SK-N-SH (cell line): ENCODE data around the gene TNIP2. TPM values are rescaled to one million over a fixed set of nuclear protein-coding genes. Genes with fewer than 3 reads are reported as not detected.

Source experiments
- CTCF ChIA-PET: fragments of 300-600, 350-600 bp; formaldehyde crosslinking; extraction: SDS; loops from one replicate; lab custom pipeline; 2021; lab: Yijun Ruan, JAX
- POLR2A ChIA-PET: fragments of 350-600 bp; sonication (Branson Sonifier 250); formaldehyde crosslinking; extraction: SDS; loops from one replicate; lab custom pipeline; 2020; ENCODE audit warnings: antibody characterized with exemption, inconsistent platforms; lab: Yijun Ruan, JAX
- DNase-seq: peaks from one replicate; pipeline ENCODE4 v3.0.0; 2012
- H2AFZ ChIP-seq: fragments of 200-600 bp; sonication (generic); 2 replicates; pipeline ENCODE4 v1.8.1; 2016; ENCODE audit warnings: antibody characterized with exemption, mild to moderate bottlenecking, low read depth
- H3F3A ChIP-seq: fragments of 200-600 bp; sonication (generic); replicated peaks from 2 replicates; pipeline ENCODE3; 2016; ENCODE audit warnings: antibody characterized with exemption, mild to moderate bottlenecking; ENCODE audit not compliant: insufficient read depth
- H3K27ac ChIP-seq, 2 experiments: fragments of 200-500 bp in 1 of 2; fragments of 200-600 bp in 1 of 2; sonication (Bioruptor generic) in 1 of 2; sonication (generic), shearing (Covaris generic) in 1 of 2; 2 replicates each; pipeline versions ENCODE4 v1.5.1 to v1.6.1; 2014 to 2016; ENCODE audit warnings: low read depth in 2 of 2, inconsistent platforms in 1 of 2, low read length in 1 of 2, mild to moderate bottlenecking in 1 of 2, mixed read lengths in 1 of 2
- H3K27me3 ChIP-seq: fragments of 200-600 bp; sonication (generic), shearing (Covaris generic); 2 replicates; pipeline ENCODE4 v1.6.1; 2016; ENCODE audit warnings: mixed run types; ENCODE audit not compliant: insufficient read depth
- H3K36me3 ChIP-seq, 2 experiments: fragments of 200-500 bp in 1 of 2; fragments of 200-600 bp in 1 of 2; sonication (Bioruptor generic) in 1 of 2; sonication (generic) in 1 of 2; replicated peaks in 1 of 2; 2 replicates each; pipeline versions ENCODE3 to v1.5.1; 2014 to 2016; ENCODE audit warnings: low read length in 1 of 2, mild to moderate bottlenecking in 1 of 2; ENCODE audit not compliant: insufficient read depth in 2 of 2, control insufficient read depth in 1 of 2
- H3K4me1 ChIP-seq, 2 experiments: fragments of 200-500 bp in 1 of 2; fragments of 200-600 bp in 1 of 2; sonication (Bioruptor generic) in 1 of 2; sonication (generic), shearing (Covaris generic) in 1 of 2; 2 replicates each; pipeline versions ENCODE4 v1.5.1 to v1.6.1; 2014 to 2016; ENCODE audit warnings: low read depth in 1 of 2, low read length in 1 of 2, mixed run types in 1 of 2; ENCODE audit not compliant: insufficient read depth in 2 of 2, control insufficient read depth in 1 of 2
- H3K4me2 ChIP-seq: fragments of 200-600 bp; sonication (generic), shearing (Covaris generic); 2 replicates; pipeline ENCODE4 v1.6.1; 2017; ENCODE audit warnings: mixed run types
- H3K4me3 ChIP-seq, 2 experiments: fragments of 200-500 bp in 1 of 2; fragments of 200-600 bp in 1 of 2; sonication (Bioruptor generic) in 1 of 2; sonication (generic), shearing (Covaris generic) in 1 of 2; 2 replicates each; pipeline versions ENCODE4 v1.5.1 to v1.8.1; 2014 to 2016; ENCODE audit warnings: low read depth in 2 of 2, inconsistent platforms in 1 of 2, low read length in 1 of 2, mild to moderate bottlenecking in 1 of 2, mixed read lengths in 1 of 2, moderate library complexity in 1 of 2
- H3K79me2 ChIP-seq: fragments of 200-600 bp; sonication (generic); 2 replicates; pipeline ENCODE4 v1.8.1; 2017; ENCODE audit warnings: mild to moderate bottlenecking; ENCODE audit not compliant: insufficient read depth
- H3K9ac ChIP-seq: fragments of 200-600 bp; sonication (generic); 2 replicates; pipeline ENCODE4 v1.6.1; 2017; ENCODE audit warnings: mixed run types
- H3K9me2 ChIP-seq: fragments of 200-600 bp; sonication (generic); 2 replicates; pipeline ENCODE4 v1.6.1; 2017; ENCODE audit warnings: mixed run types
- H3K9me3 ChIP-seq: fragments of 200-600 bp; sonication (generic); 2 replicates; pipeline ENCODE4 v1.6.1; 2017; ENCODE audit warnings: mixed run types, mild to moderate bottlenecking, moderate library complexity
- H4K20me1 ChIP-seq: fragments of 200-600 bp; sonication (generic); 2 replicates; pipeline ENCODE4 v1.6.1; 2017; ENCODE audit warnings: mild to moderate bottlenecking, mixed run types; ENCODE audit not compliant: insufficient read depth
- CHD2 ChIP-seq: fragments of 150-350 bp; IDR thresholded peaks from 2 replicates; pipeline ENCODE4 v1.6.1; 2018; ENCODE audit warnings: low read length; ENCODE audit not compliant: partially characterized antibody
- ELF1 ChIP-seq: IDR thresholded peaks from 2 replicates; pipeline ENCODE4 v1.4.0; 2012
- EP300 ChIP-seq, 2 experiments: IDR thresholded peaks; 2 replicates each; pipeline versions ENCODE4 v1.4.0 to v1.6.1; 2012; ENCODE audit warnings: borderline replicate concordance in 1 of 2, low read depth in 1 of 2, low read length in 1 of 2
- FOSL2 ChIP-seq: IDR thresholded peaks from 2 replicates; pipeline ENCODE4 v1.4.0; 2012; ENCODE audit warnings: low read depth, mild to moderate bottlenecking, moderate library complexity, borderline replicate concordance
- FOXM1 ChIP-seq: IDR thresholded peaks from 2 replicates; pipeline ENCODE4 v1.4.0; 2012; ENCODE audit warnings: low read depth, mild to moderate bottlenecking
- MEF2A ChIP-seq: IDR thresholded peaks from 2 replicates; pipeline ENCODE4 v1.4.0; 2012; ENCODE audit warnings: low read depth, borderline replicate concordance
- NFIC ChIP-seq: IDR thresholded peaks from 2 replicates; pipeline ENCODE4 v1.4.0; 2012; ENCODE audit warnings: borderline replicate concordance
- NRF1 ChIP-seq: IDR thresholded peaks from 2 replicates; pipeline ENCODE4 v1.6.1; 2012; ENCODE audit warnings: low read depth, mild to moderate bottlenecking, low read length
- RCOR1 ChIP-seq: fragments of 150-350 bp; IDR thresholded peaks from 2 replicates; pipeline ENCODE4 v1.6.1; 2017; ENCODE audit warnings: antibody characterized with exemption, low read length
- SIN3A ChIP-seq: IDR thresholded peaks from 2 replicates; pipeline ENCODE4 v1.6.1; 2012; ENCODE audit warnings: low read depth, mild to moderate bottlenecking, low read length, moderate library complexity, borderline replicate concordance
- TAF1 ChIP-seq: IDR thresholded peaks from 2 replicates; pipeline ENCODE4 v1.6.1; 2012; ENCODE audit warnings: low read depth, mild to moderate bottlenecking, low read length, moderate library complexity, borderline replicate concordance
- WGBS: methylation state at CpG from one replicate; pipeline ENCODE4 v1.1.6; 2017; ENCODE audit warnings: low lambda C conversion rate; 5-methylcytosine and 5-hydroxymethylcytosine counted together
- polyA plus RNA-seq, 3 experiments: library from polyadenylated mRNA; depleted of rRNA; stranded (reverse); fragments of >200 nt; gene quantifications; 2 replicates each; pipeline ENCODE4 v1.2.3, GENCODE V29; 2012
- TF ChIP-seq, protein P1 (sequence below): fragments of 150-350 bp; IDR thresholded peaks from 2 replicates; pipeline ENCODE4 v1.6.1; 2017; ENCODE audit warnings: antibody characterized with exemption, low read length, low read depth, borderline replicate concordance
- TF ChIP-seq, protein P2 (sequence below): fragments of 150-350 bp; IDR thresholded peaks from 2 replicates; pipeline ENCODE4 v1.6.1; 2016; ENCODE audit warnings: mild to moderate bottlenecking, low read depth, low read length

Gene TNIP2
- polyA plus RNA-seq, 1 of the 3 experiments (the other 2 are of a cell fraction) = 78.9 TPM

DNA sequence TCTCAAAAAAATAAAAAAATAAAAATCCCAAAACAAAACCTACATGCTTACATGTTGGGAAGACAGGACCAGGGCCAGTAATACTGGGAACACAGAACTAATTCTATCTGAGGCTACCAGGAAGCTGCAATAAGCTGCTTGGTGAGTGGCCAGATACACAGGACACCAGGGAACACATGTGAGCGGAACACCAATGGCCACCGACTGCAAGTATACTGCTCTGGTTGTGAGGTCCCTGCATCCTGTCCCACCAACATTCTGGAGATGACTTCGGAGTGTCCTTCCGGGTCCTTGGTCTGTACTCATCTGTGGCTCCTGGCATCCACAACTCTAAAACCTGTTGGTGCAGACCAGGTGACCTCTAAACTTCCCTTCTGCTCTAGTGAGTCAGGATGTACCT is 2.7 kb downstream of the TNIP2 start (continued):
- TF ChIP-seq, protein P1, sequence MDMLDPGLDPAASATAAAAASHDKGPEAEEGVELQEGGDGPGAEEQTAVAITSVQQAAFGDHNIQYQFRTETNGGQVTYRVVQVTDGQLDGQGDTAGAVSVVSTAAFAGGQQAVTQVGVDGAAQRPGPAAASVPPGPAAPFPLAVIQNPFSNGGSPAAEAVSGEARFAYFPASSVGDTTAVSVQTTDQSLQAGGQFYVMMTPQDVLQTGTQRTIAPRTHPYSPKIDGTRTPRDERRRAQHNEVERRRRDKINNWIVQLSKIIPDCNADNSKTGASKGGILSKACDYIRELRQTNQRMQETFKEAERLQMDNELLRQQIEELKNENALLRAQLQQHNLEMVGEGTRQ = no peak

DNA sequence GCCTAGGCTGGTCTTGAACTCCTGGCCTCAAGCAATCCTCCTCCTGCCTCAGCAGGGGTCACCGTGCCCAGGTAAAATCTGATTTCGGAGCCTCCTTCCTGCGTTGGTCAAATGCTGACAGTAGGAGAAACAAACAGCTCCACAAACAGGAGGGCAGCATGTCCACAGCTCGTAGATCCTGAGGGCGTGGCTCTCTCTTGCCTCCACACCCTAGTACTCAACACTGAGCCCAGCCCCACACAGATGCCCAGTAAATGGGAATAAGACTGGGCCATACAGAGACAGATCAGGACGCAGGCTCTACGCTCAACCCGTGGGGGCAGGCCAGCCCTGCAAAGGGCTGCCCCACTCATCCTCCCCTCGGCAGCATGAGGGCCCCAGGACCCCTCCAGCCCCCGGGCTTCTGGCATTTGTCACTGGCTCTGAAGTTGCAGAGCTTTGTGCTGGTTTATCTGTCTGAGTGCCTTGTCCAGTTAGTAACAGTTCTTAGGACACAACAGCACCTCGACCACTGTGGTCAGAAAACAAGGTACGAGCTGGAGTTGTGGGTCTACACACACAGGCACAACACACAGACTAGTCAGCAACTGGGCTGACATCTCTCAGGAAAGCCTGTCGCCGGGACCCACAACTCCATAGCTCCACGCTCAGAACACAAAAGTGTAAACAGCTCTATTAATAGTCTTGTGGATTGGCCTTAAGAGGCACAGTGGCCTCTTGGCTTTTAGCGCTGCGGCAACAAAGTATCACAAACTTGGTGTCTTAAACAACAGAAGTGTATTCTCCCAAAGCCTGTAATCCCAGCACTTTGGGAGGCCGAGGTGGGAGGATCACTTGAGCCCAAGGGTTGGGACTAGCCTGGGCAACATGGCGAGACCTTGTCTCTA is 5.2 kb downstream of the TNIP2 start:
- no peak for DNase-seq
- Histone ChIP-seq H3K36me3 (peaks cover 0 to 17% of the 10 kb centered on the region in 2 experiments), H3K9me3 (no peaks in the 10 kb centered on the region), H3K27ac (no peak overlapping the region; a peak in 1 of 4 replicates), H4K20me1 (0 out of 2 replicates have a peak, but pooled peaks cover 9% of the 10 kb centered on the region), H3K9ac (no peak overlapping the region), H3F3A (peaks cover 4% of the 10 kb centered on the region), H3K9me2 (no peaks in the 10 kb centered on the region), H3K27me3 (no peaks in the 10 kb centered on the region), H3K4me2 (no peak overlapping the region), H3K4me1 (peaks cover 4 to 7% of the 10 kb centered on the region in 2 experiments; a peak in 2 of 4 replicates), H3K79me2 (peaks cover 74% of the 10 kb centered on the region), H3K4me3 (no peak overlapping the region), H2AFZ (no peak overlapping the region)
- 86% methylated on average over 13 of the region's 19 CpGs for WGBS
- ChIA-PET POLR2A (no interaction called here), CTCF (interaction anchor here (0.7 to 1.6 kb wide), 2 partner anchors 205 to 1929 kb away, joined by 3 to 4 read pairs; no protein-coding TSS in a partner anchor)
- no peak for TF ChIP-seq NFIC
- TF ChIP-seq FOSL2 = no peak
- TF ChIP-seq RCOR1 = no peak
- no peak for TF ChIP-seq MEF2A
- no peak for TF ChIP-seq NRF1
- TF ChIP-seq CHD2 = no peak
- no peak for TF ChIP-seq SIN3A
- TF ChIP-seq, protein P1 = no peak
- TF ChIP-seq TAF1 = no peak
- TF ChIP-seq ELF1 = no peak
- TF ChIP-seq FOXM1 = no peak
- TF ChIP-seq, protein P2, sequence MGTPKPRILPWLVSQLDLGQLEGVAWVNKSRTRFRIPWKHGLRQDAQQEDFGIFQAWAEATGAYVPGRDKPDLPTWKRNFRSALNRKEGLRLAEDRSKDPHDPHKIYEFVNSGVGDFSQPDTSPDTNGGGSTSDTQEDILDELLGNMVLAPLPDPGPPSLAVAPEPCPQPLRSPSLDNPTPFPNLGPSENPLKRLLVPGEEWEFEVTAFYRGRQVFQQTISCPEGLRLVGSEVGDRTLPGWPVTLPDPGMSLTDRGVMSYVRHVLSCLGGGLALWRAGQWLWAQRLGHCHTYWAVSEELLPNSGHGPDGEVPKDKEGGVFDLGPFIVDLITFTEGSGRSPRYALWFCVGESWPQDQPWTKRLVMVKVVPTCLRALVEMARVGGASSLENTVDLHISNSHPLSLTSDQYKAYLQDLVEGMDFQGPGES = no peak
- TF ChIP-seq EP300 (IDR thresholded peaks at IDR 0.05; ENCODE audit: borderline replicate concordance in 1 of 2, low read depth in 1 of 2, low read length in 1 of 2) = no peak
